GM21515 (cell line): Measurements from ENCODE around the gene NPHP4.
A peak's percentile ranks its signal among the peaks of the same experiment; 100 is the strongest.

Experiments
- ATAC-seq: cut with Tn5 transposase; IDR thresholded peaks from one replicate; pipeline ENCODE4 v1.9.1; 2021; ENCODE audit not compliant: unreplicated experiment

Gene NPHP4

DNA sequence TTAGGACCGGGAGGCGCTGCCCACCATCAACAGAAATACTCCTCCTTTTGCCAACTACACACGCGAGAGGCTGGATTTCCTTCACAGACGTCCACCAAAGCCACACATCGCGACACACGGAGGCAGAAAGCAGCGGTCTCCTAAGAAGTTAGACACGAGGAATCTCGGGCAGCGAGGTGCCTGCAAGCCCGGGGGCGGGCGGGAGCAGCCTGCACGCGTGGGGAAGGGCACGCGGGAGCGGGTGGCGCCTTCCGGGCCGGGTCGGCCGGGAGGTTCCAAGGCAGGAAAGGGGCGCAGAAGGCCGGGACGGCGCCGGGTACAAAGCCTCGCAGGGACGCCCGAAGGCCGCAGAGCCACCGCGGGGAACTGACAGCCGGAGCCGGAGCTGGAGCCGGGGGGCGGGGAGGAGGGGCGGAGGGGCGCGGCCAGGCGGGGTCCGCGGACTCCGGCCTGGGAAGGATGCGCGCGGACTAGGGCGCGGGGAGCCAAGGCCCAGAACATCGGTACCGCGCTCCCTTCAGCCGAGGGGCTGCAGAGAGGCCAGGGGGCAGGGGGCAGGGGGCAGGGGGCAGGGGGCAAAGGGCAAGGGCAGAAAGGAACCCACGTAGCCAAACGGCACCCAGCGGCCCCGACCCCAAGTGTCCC, 722 bp downstream of the NPHP4 start:
- peak; percentile 17 for ATAC-seq

DNA sequence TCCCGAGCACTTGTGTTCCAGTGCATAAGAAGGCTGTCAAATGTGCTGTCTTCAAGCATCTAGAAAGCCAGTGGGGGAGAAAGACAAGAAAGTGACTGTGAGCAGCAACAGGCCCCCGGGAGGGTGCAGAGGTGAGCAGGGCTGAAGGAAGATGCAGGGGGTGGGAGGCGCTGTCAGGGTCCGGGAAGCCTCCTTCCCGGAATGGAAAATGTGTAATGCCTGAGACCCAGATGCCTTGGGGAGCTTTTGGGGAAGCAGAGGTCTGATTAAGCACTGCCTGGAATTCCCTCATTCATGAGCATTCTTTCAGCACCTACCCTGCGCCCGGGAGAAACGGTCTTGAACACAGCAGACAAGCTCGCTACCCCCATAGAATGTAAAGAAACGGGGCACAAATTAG, 1.3 kb downstream of the NPHP4 start:
- ATAC-seq, result no peak

- no peak for ATAC-seq
Measured at GRCh38 chr1:5989731-5990271, 2.4 kb downstream of the NPHP4 start.

- ATAC-seq, result no peak
Measured at GRCh38 chr1:5989286-5989605, 3.0 kb downstream of the NPHP4 start.

DNA sequence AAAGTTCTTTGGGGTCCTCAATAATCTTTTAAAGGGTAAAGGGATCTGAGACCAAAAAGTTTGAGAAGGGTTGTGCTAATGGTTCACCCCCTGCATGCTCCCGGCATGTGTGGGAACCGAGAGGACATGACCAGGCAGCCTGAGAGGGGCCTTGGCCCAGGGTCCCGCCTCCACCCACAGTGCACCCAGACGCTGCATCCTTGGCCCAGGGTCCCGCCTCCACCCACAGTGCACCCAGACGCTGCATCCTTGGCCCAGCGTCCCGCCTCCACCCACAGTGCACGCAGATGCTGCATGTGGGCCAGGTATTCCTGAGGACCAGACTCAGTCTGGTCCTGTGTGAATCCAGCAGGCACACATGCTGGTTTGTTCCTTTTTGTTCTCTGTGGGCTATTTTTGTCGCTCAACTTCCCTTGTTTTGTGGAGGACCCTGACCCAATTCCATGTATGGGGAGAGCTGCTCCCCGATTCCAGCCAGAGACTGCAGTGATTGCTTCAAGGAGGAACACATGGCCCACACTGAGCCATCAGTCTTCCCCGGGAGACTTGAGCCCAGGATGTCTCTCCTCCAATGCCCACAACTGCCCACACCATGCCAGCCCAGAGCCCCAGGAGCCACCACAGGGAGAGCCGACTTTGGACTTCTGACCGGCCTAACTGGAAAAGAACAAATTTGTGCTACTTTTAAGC, 3.5 kb downstream of the NPHP4 start:
- no peak for ATAC-seq

DNA sequence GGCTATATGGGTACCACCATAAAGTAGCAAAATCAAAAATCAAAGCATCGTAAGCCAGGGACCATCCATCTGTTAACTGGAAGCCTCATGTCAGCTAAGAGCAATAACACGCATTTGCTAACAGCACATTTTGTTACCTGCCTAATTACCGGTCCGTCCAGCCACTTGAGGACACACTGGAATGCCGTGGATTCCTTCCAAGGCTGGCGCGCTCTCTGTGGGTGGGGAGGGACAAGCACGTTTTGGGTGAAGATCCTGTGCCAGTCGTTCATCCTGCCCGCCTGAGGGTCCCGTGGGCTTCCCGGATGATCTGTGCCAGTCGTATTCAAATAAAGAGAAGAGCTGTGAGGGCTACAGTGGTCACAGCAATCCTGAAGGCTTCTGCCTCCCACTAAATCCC, 6.2 kb downstream of the NPHP4 start:
- no peak for ATAC-seq

DNA sequence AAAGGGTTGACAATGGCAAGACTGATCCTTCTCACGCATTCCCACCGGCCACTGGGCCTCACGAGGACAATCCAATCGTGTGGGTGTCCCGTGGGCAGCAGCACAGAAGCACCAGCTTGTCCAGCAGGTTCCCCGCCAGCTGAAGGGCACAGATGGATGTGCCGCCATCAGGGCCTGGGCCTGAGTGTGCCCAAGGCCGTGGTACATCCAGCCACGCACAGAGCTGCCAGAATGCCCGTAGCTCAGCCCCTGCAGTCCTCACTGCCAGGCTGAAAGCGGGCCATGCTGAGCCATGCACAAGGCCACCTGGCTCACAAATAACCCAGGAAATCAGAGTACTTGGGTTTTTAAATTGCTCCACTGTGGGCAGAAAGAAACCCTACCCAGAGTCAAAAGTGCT, 7.0 kb downstream of the NPHP4 start:
- ATAC-seq, result no peak

DNA sequence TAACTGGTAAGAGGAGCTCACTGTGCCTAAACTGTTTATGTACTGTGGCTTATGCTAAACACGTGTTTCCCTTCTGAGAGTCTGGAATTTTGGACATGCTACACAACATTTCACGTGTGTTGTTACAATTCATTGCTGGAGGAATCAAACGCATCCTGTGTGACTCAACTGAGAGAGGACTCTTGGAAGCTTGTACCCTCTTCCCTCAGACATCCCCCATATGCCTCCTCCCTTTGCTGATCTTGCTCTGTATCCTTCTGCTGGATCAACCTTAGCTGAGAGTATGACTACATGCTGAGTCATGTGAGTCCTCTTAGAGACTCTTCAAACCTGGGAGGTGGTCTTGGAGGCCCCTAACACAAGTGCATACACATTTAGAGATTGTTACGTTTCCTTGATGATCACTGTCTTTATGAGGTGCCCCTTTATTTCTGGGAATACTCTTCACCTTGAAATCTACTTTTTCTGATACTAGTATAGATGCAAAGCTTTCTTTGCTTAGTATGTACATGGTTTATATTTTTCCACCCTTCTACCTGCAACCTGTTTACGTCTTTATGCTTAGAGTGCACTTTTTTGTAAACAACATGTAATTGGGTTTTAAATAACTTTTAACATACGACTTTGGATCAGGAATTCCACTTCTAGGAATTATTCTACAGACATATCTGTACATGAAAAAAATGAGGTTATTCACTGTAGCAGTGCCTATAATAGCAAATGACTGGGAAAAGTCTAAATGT, 8.7 kb downstream of the NPHP4 start:
- no peak for ATAC-seq

DNA sequence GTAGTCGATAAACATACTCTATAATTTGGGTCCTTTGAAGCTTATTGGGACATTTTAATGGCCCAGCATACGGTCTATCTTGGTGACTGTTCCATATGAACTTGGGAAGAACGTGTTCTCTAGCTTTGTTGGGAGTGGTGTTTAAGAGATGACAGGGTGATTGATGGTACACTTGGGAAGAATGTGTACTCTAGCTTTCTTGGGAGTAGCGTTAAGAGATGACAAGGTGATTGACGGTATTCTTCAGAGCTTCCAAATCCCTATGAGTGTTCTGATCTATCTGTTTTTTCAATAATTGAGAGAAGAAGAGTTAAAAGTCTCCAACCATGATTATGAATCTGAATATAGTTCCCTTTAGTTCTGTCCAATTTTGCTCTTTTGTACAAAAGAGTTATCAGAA, 9.4 kb downstream of the NPHP4 start:
- no peak for ATAC-seq

GRCh38 chr1:5982276-5982675, 9.9 kb downstream of the NPHP4 start:
- ATAC-seq, result no peak

GRCh38 chr1:5981009-5981380, 11.2 kb downstream of the NPHP4 start:
- ATAC-seq, result no peak

GRCh38 chr1:5980314-5981008, 11.8 kb downstream of the NPHP4 start:
- no peak for ATAC-seq

DNA sequence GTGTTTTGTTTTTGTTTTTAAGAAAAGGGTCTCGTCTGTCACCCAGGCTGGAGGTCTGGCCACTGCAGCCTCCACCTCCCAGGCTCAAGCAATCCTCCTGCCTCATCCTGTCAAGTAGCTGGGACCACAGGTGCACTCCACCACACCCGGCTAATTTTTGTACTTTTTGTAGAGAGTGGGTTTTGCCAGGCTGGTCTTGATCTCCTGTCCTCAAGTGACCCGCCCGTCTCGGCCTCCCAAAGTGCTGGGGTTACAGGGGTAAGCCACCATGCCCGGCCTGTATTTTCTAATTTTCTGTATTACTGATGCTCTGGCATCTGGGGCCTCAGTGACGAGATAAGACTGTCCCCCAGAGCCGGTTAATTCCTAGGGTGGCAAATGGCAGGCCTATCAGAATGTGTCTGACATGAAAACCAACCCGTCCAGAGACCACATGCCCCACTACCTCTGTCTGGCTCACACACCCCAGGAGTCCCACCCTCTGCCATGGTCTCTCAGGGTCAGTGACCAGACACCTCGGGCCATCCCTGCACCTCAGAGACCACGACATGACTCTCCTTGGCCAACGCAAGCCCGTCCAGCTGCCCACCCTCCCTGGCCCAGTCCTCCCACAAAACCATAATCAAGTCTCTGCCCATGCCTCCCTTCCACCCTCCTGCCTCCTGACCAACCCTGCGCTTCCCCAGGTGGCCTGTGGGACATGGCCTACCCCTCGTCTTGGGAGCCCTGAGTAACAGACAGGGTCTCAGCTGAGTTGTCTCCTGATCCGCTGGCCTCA, 12.5 kb downstream of the NPHP4 start:
- no peak for ATAC-seq

DNA sequence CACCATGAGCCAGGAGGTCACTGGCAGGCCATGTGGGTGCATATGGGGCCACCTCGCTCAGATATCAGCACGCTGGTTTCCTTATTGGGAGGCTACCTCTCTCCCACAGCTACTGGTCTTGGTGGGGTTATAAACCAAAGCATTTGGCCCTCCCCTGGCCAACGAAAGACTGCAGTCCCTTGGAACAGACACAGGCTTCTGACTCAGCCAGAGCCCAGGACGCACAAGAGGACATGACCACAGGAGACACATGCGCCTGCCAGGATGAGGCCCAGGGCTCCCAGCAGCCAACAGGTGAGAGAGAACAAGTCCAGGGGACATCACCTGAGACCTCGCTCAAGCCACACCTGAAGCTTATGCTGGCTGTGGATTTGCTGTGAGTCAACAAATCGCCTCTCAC, 13.8 kb downstream of the NPHP4 start:
- ATAC-seq, result no peak

DNA sequence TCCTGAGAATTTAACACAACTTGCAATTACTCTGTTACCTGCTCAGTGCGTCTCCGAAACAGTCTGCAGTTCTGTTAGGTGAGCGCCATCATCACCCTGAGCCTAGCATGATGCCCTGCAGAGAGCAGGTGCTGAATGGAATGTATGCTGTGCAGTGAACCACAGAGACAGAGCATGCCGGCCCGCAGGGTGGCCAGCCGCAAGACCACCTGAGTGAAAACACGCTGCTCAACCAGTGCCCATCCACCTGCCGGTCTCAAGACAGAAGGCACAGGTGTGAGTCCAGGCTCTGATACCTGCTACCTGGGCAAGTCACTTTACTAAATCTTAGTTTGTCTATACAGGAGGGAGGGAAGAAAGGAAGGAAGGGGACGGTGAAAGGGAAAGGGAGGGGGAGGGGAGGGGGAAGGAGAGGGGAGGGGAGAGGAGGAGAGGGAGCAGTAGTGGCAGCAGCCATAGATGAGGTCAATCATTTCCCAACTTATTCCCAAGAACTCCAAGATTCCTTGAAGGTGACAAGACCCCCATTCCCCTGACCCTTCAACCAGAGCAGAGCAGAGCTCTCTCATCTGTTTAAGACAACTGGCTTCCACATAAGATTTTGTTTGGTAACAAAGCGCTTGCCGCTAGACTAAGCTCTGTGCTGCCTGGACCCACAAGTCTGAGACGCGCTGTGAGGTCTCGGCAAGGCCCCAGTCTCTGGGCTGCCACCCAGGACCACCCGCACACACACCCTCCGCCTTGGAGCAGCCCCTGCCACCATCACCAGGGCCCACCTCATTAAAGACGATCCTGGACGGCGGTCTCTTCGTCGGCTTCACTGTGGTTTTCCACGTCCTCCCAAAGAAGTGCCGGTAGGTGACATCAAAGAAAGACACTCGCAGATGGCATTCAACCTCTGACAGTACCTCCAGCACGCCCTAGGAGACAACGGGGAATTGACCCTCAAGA, 14.5 kb downstream of the NPHP4 start:
- ATAC-seq, result no peak

- no peak for ATAC-seq
Measured at GRCh38 chr1:5976726-5977493, 15.3 kb downstream of the NPHP4 start.

GRCh38 chr1:5976231-5976630, 16.0 kb downstream of the NPHP4 start:
- ATAC-seq, result no peak

GRCh38 chr1:5975133-5975880, 16.9 kb downstream of the NPHP4 start:
- ATAC-seq, result no peak
